Measurements from ENCODE around the gene LRCH3. TPM values are rescaled to one million over a fixed set of nuclear protein-coding genes. Genes with fewer than 3 reads are reported as not detected.

LRCH3 gene
- total RNA-seq, 4 donors from 2014 or later = 44.4 to 60.5 (median 51.5) TPM

DNA sequence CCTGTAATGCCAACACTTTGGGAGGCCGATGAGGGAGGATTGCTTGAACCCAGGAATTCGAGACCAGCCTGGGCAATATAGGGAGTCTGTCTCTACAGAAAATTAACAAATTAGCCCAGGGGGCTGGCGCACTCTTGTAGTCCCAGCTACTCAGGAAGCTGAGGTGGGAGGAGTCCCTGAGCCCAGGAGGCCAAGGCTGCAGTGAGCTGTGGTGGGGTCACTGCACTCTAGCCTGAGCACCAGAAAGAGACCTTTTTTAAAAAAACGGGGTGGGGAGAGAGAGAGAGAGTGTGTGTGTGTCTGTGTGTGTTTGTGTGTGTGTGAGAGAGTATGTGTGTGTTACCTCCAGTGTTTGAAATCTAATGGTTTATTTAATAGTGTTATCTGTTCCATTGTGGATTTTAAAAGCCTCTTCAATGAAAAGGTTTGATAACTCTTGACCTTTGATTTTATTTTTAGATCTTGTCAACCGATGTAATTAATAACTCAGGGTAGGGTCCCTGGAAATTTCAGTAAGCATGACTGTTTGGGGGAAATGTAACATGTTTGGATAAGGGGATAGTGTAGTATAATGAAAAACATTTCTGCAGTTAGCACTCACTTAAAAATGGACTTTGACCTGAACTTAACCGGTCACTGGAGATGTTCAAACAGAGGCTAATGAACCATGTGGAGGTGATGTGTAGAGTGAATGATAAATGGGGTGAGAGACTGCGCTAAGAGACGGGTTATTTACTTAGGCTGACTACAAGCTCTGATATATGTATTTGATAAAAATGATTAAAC is 29.7 kb downstream of the LRCH3 start:
- no peak for TF ChIP-seq CTCF (IDR thresholded peaks at IDR 0.05; ENCODE audit: low read depth)

DNA sequence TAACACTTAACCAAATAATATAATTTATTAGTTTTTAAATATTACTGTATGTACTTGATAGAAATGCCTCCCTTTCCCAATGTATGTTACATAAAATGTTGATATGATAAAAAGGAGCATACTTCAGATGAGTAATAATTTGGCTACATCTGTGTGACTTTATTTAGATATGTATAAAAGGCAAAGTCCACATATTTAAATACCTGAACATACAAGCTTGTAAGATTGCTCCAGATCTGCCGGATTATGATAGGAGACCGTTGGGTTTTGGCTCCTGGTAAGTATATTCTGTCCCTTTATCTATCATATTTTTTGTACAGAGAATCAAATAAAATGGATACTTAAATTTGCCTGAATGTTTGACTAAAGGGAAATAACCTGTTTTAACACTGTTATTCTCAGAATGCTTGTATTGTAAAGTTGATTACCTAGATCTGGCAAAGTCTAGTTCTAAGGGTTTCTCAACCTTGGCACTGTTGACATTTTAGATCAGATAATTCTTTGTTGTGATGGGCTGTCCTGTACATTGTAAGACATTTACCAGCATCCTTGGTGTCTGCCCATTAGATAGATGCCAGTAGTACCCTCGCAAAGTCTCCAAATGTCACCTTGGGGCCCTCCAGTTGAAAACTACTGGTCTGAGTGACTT is 38.5 kb downstream of the LRCH3 start:
- no peak for TF ChIP-seq CTCF (IDR thresholded peaks at IDR 0.05; ENCODE audit: low read depth)

DNA sequence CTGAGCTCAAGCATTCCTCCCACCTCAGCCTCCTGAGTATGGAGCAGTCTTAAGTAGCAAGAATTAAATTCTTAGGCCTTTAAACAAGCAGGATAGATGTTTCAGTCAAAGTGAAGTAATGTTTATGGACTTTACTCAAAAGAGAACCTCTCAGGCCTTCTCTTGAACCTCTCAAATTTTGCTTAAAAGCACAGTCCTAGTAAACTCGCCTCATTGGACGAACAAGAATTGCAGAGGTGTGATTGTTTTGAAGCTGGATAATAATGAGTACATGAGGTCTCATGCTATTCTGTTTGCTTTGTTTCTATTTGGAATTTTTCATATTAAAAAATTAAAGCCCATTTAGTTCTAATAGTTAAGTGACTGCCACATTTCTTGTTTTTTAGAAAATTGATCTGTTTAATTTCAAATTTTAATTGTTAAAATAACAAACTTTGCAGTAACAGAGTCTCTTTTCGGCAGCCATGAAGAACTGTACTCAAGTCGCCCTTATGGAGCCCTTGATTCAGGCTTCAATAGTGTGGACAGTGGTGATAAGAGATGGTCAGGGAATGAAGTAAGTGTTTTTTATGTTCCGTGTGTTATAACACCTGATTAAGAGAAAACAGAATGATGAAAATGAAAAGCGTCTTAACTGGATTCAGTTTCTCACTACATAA is 39.4 kb downstream of the LRCH3 start:
- no peak for TF ChIP-seq CTCF (IDR thresholded peaks at IDR 0.05; ENCODE audit: low read depth)

GRCh38 chr3:197830967-197831313 is 39.9 kb downstream of the LRCH3 start:
- TF ChIP-seq CTCF (IDR thresholded peaks at IDR 0.05; ENCODE audit: low read depth) = no peak

DNA sequence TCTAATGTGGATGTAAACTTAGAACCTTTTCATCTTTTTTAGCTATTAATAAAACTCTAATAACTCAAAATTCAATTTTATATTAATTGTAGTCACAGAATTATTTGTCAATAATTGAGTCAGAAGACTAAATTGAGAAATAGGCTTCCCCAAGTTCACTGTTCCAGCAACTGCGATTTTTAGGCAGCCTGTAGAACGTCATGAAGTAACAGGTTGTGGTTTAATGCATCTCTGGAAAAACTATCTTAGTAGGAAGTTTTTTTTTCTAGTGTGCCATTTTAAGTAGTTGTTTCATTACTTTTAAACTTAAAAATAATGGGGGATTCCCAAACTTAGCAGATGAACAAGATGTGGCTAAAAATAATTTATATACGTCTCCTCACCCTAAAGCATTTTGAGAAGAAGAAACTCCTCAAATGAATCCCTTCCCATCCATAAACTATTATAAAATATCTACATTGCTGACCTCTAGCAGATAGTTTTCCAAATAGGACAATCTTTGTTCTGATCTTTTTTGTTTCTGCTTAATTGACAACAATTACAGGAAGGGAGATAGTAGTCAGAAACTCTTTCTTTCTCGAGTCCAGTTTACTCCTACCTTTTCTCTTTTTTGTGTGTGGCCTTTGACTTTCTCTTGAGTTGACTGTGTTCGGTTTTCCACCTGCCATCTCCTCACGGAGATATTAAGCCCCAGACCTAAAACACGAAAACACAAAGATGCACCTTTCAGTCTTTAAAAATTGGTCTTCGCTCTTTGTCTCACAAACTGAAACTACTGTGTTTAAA is 43.1 kb downstream of the LRCH3 start:
- no peak for TF ChIP-seq CTCF (IDR thresholded peaks at IDR 0.05; ENCODE audit: low read depth)

DNA sequence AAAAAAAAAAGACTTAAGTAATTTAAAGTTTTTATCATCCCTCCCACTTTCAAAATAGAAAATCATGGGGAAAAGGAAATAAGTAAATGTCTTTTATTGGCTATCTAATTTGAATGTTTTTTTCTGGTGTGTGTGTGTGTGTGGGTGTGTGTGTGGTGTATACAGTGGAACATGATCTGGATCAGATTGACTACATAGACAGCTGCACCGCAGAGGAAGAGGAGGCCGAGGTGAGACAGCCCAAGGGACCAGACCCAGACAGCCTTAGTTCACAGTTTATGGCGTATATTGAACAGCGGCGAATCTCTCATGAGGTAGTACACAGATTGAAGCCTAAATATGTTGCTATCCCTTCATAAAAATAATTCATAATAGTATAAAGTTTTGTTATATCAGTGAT is 44.5 kb downstream of the LRCH3 start:
- TF ChIP-seq CTCF (IDR thresholded peaks at IDR 0.05; ENCODE audit: low read depth) = no peak

All from subcutaneous adipose tissue (tissue), 4 donors.